CD4-positive, alpha-beta T cell (primary cell): ENCODE measurements around the gene CRYBB3. TPM values are rescaled to one million over a fixed set of nuclear protein-coding genes. Genes with fewer than 3 reads are reported as not detected.
"Not testable (repeated sequence)": the region's sequence is repeated elsewhere in the genome, so short reads cannot be mapped to it uniquely, and the experiment has no call there.

Experiments used
- ATAC-seq: fragments of 200-7000 bp; cut with Tn5 transposase; one replicate; pipeline ENCODE4 v1.10.0; 2022; ENCODE audit warnings: mild to moderate bottlenecking; ENCODE audit not compliant: poor library complexity
- CTCF ChIA-PET: fragments of 350-600 bp; sonication (Branson Sonifier 250); formaldehyde crosslinking; loops from one replicate; lab custom pipeline; 2021; ENCODE audit warnings: antibody characterized with exemption, inconsistent platforms; lab: Charles Lee
- POLR2A ChIA-PET: fragments of 350-600 bp; sonication (Branson Sonifier 250); formaldehyde crosslinking; loops from one replicate; lab custom pipeline; 2021; ENCODE audit warnings: antibody characterized with exemption, inconsistent platforms; lab: Charles Lee
- DNase-seq, 14 experiments: peaks; one replicate each; pipeline ENCODE4 v3.0.0-alpha.2; 2013 to 2020; ENCODE audit warnings: mixed read lengths in 2 of 14
- H3K27ac ChIP-seq, 2 donors: one replicate each; pipeline versions ENCODE4 v1.5.1 to v1.7.0; 2013; ENCODE audit warnings: low read length in 2 of 2, low read depth in 1 of 2, mild to moderate bottlenecking in 1 of 2
- H3K27me3 ChIP-seq, 2 experiments: 1 replicate in 1 of 2; 2 replicates in 1 of 2; pipeline versions ENCODE4 v1.6.1 to v1.7.0; 2013; ENCODE audit warnings: low read length in 2 of 2, control low read depth in 1 of 2, mild to moderate bottlenecking in 1 of 2, moderate library complexity in 1 of 2; ENCODE audit not compliant: insufficient read depth in 2 of 2, control insufficient read depth in 1 of 2
- H3K36me3 ChIP-seq: one replicate; pipeline ENCODE4 v1.6.1; 2013; ENCODE audit warnings: low read length, control low read depth; ENCODE audit not compliant: insufficient read depth
- H3K4me1 ChIP-seq: one replicate; pipeline ENCODE4 v1.6.1; 2013; ENCODE audit warnings: low read length, control low read depth; ENCODE audit not compliant: insufficient read depth
- H3K4me3 ChIP-seq: one replicate; pipeline ENCODE4 v1.5.1; 2013; ENCODE audit warnings: mild to moderate bottlenecking, low read length, moderate library complexity
- H3K9me3 ChIP-seq, 2 experiments: 1 replicate in 1 of 2; 2 replicates in 1 of 2; pipeline versions ENCODE4 v1.6.1 to v1.7.0; 2013; ENCODE audit warnings: low read length in 2 of 2, mild to moderate bottlenecking in 2 of 2, control low read depth in 1 of 2, moderate library complexity in 1 of 2; ENCODE audit not compliant: control insufficient read depth in 1 of 2, insufficient read depth in 1 of 2
- H3K27ac Mint-ChIP-seq: one replicate; pipeline ENCODE4 v1.8.0; 2020; ENCODE audit warnings: mixed read lengths
- H3K27me3 Mint-ChIP-seq: one replicate; pipeline ENCODE4 v1.8.0; 2021; ENCODE audit warnings: mixed read lengths
- H3K36me3 Mint-ChIP-seq: one replicate; pipeline ENCODE4 v1.8.0; 2021; ENCODE audit warnings: low read depth, mixed read lengths
- H3K4me1 Mint-ChIP-seq: one replicate; pipeline ENCODE4 v1.8.0; 2021; ENCODE audit warnings: low read depth, mixed read lengths
- H3K4me3 Mint-ChIP-seq: one replicate; pipeline ENCODE4 v1.8.0; 2020; ENCODE audit warnings: mild to moderate bottlenecking, mixed read lengths
- H3K9me3 Mint-ChIP-seq: one replicate; pipeline ENCODE4 v1.8.0; 2020; ENCODE audit warnings: mixed read lengths
- intact Hi-C, 2 experiments: fragments of 100-400 bp; cut with DNase I in 1 of 2; cut with micrococcal nuclease in 1 of 2; formaldehyde crosslinking; loops; one replicate each; pipeline versions ENCODE4 v1.15.1 to v1.9.0; 2023 to 2025; cut with DNase I, micrococcal nuclease
- total RNA-seq, 174 experiments: library from RNA in 2 of 174; stranded (reverse) in 2 of 174; gene quantifications; one replicate each; pipeline ENCODE4 v1.2.3 and lab custom pipeline; 2021 to 2026
- TF ChIP-seq, protein P1 (sequence below): fragments of 200-600 bp; IDR thresholded peaks from one replicate; pipeline ENCODE4 v1.8.0; 2022; ENCODE audit warnings: antibody characterized with exemption, mild to moderate bottlenecking

Gene CRYBB3
- total RNA-seq, 2 experiments from 2014 or later, result not detected

DNA sequence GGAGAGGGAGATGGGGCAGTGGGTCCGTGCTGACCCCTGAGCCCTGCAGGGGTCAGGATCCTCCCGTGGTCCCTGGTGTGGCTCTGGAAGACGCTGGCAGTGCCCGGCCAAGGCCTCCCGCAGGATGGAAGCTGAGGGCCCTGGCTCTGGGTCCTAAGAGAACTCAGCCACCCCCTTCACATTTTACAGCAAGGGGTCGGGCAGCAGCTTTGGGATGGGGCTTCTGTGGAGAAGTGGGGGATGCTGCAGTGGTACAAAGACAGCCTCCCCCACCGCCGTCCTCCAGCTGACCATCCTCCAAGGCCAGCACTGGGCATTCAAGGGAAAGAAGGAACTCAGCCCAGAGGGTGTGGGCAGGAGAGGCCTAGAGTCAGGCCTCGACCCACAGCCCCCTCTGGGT, 21.8 kb upstream of the CRYBB3 start:
- Histone ChIP-seq H3K27ac (no peak overlapping the region), H3K4me1 (no peaks in the 10 kb centered on the region), H3K9me3 (peaks cover 0 to 20% of the 10 kb centered on the region in 2 experiments), H3K27me3 (no peaks in the 10 kb centered on the region), H3K4me3 (no peak overlapping the region), H3K36me3 (no peaks in the 10 kb centered on the region)
- CTCF ChIA-PET, result no interaction called here
- ATAC-seq, result no peak
- POLR2A ChIA-PET, result no interaction called here
- DNase-seq, result no peak
- Mint-ChIP-seq H3K36me3 (peaks cover 71% of the 10 kb centered on the region), H3K4me1 (no peaks in the 10 kb centered on the region), H3K27ac (no peak overlapping the region), H3K27me3 (no peaks in the 10 kb centered on the region), H3K9me3 (no peaks in the 10 kb centered on the region), H3K4me3 (no peak overlapping the region)
- TF ChIP-seq, protein P1, sequence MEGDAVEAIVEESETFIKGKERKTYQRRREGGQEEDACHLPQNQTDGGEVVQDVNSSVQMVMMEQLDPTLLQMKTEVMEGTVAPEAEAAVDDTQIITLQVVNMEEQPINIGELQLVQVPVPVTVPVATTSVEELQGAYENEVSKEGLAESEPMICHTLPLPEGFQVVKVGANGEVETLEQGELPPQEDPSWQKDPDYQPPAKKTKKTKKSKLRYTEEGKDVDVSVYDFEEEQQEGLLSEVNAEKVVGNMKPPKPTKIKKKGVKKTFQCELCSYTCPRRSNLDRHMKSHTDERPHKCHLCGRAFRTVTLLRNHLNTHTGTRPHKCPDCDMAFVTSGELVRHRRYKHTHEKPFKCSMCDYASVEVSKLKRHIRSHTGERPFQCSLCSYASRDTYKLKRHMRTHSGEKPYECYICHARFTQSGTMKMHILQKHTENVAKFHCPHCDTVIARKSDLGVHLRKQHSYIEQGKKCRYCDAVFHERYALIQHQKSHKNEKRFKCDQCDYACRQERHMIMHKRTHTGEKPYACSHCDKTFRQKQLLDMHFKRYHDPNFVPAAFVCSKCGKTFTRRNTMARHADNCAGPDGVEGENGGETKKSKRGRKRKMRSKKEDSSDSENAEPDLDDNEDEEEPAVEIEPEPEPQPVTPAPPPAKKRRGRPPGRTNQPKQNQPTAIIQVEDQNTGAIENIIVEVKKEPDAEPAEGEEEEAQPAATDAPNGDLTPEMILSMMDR, result no peak
- intact Hi-C loops, result no loop called here

DNA sequence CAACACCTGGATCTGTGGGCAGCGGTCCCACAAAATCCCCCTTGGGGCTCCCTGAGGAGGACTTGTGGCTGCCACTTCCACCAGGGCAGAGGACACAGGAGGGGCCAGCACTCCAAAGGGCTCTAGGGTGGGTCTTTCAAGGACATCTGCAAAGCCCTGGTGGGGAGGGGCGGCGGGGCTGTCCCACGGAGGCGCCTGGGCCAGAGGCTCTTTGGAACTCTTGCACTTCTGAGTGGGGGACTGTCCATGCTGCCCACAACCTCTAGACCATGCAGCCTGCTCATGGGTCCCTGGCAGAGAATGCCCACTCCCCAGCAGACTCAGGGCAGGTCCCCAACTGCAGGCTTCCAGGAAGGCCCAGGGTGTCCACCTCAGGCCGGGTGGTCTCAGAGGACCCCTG, 21.3 kb upstream of the CRYBB3 start:
- H3K4me1 Mint-ChIP-seq, H3K9me3 Mint-ChIP-seq, H3K27ac ChIP-seq, H3K27ac Mint-ChIP-seq, POLR2A ChIA-PET, H3K27me3 Mint-ChIP-seq, H3K27me3 ChIP-seq, CTCF ChIA-PET, intact Hi-C loops, H3K36me3 ChIP-seq, H3K4me1 ChIP-seq: not testable (repeated sequence)
- Histone ChIP-seq H3K4me3 (peak overlapping the region; percentile 41), H3K9me3 (peaks cover 0 to 20% of the 10 kb centered on the region in 2 experiments)
- H3K36me3 Mint-ChIP-seq, result peaks cover 67% of the 10 kb centered on the region
- ATAC-seq (peak; percentile 46), DNase-seq (peak in 2 of 14 experiments; percentile 9 to 12)
- H3K4me3 Mint-ChIP-seq, result peak overlapping the region; percentile 70

GRCh38 chr22:25178869-25179631, 20.6 kb upstream of the CRYBB3 start:
- DNase-seq, H3K4me3 Mint-ChIP-seq, CTCF ChIA-PET, H3K27ac ChIP-seq, POLR2A ChIA-PET, H3K4me1 ChIP-seq, intact Hi-C loops, H3K27ac Mint-ChIP-seq, H3K36me3 ChIP-seq, H3K9me3 Mint-ChIP-seq, H3K4me1 Mint-ChIP-seq, H3K27me3 ChIP-seq, H3K27me3 Mint-ChIP-seq: not testable (repeated sequence)
- H3K36me3 Mint-ChIP-seq, result peaks cover 66% of the 10 kb centered on the region
- H3K9me3 ChIP-seq, result peaks cover 0 to 20% of the 10 kb centered on the region in 2 experiments
- peak overlapping the region; percentile 32 for H3K4me3 ChIP-seq
- peak; percentile 58 for ATAC-seq

GRCh38 chr22:25182131-25183110, 17.2 kb upstream of the CRYBB3 start:
- H3K36me3 Mint-ChIP-seq, result peaks cover 62% of the 10 kb centered on the region
- TF ChIP-seq, protein P1, result no peak
- Histone ChIP-seq H3K9me3 (peaks cover 0 to 20% of the 10 kb centered on the region in 2 experiments), H3K36me3 (no peaks in the 10 kb centered on the region), H3K4me3 (no peak overlapping the region), H3K27ac (no peak overlapping the region), H3K27me3 (no peaks in the 10 kb centered on the region), H3K4me1 (no peaks in the 10 kb centered on the region)
- ChIA-PET POLR2A (no interaction called here), CTCF (no interaction called here)
- intact Hi-C loops, result no loop called here
- no peaks in the 10 kb centered on the region for H3K27me3 Mint-ChIP-seq
- H3K4me3 Mint-ChIP-seq, result no peak overlapping the region
- H3K4me1 Mint-ChIP-seq, result no peaks in the 10 kb centered on the region
- DNase-seq (no peak), ATAC-seq (no peak)
- H3K27ac Mint-ChIP-seq, result no peak overlapping the region
- no peaks in the 10 kb centered on the region for H3K9me3 Mint-ChIP-seq
